ENCODE results near the gene C10orf53. TPM values are rescaled to one million over a fixed set of nuclear protein-coding genes. Genes with fewer than 3 reads are reported as not detected.
"Not testable (repeated sequence)": the region's sequence is repeated elsewhere in the genome, so short reads cannot be mapped to it uniquely, and the experiment has no call there.

C10orf53 gene
- total and polyA plus RNA-seq, 8 donors, result not detected

GRCh38 chr10:49707585-49707984 is 28.1 kb downstream of the C10orf53 start:
- WGBS, 5 donors, result 64 to 79% (median 77%) methylated on average over 3 of the region's 3 CpGs
- TF ChIP-seq POLR2AphosphoS5 (IDR thresholded peaks at IDR 0.05) (no peak), EP300 (IDR thresholded peaks at IDR 0.05) (no peak), POLR2A (IDR thresholded peaks at IDR 0.05) (no peak)
- TF ChIP-seq, protein P1, sequence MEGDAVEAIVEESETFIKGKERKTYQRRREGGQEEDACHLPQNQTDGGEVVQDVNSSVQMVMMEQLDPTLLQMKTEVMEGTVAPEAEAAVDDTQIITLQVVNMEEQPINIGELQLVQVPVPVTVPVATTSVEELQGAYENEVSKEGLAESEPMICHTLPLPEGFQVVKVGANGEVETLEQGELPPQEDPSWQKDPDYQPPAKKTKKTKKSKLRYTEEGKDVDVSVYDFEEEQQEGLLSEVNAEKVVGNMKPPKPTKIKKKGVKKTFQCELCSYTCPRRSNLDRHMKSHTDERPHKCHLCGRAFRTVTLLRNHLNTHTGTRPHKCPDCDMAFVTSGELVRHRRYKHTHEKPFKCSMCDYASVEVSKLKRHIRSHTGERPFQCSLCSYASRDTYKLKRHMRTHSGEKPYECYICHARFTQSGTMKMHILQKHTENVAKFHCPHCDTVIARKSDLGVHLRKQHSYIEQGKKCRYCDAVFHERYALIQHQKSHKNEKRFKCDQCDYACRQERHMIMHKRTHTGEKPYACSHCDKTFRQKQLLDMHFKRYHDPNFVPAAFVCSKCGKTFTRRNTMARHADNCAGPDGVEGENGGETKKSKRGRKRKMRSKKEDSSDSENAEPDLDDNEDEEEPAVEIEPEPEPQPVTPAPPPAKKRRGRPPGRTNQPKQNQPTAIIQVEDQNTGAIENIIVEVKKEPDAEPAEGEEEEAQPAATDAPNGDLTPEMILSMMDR (IDR thresholded peaks at IDR 0.05), result no peak
- Histone ChIP-seq H3K4me1 (no peaks in the 10 kb centered on the region), H3K27me3 (peaks cover 0 to 10% (median 0%) of the 10 kb centered on the region in 3 donors), H3K27ac (no peak overlapping the region), H3K9me3 (peaks cover 0 to 8% (median 0%) of the 10 kb centered on the region in 4 donors), H3K4me3 (no peak overlapping the region), H3K36me3 (no peaks in the 10 kb centered on the region)
- intact Hi-C loops (cut with DNase I; ENCODE audit: low total_unique reads), result no loop called here
- DNase-seq, result no peak

- Histone ChIP-seq H3K9me3 (peaks cover 0 to 10% (median 6%) of the 10 kb centered on the region in 4 donors), H3K36me3 (no peaks in the 10 kb centered on the region), H3K27me3 (peaks cover 0 to 10% (median 0%) of the 10 kb centered on the region in 3 donors), H3K4me3 (no peak overlapping the region), H3K27ac (no peak overlapping the region), H3K4me1 (no peaks in the 10 kb centered on the region)
- TF ChIP-seq EP300 (IDR thresholded peaks at IDR 0.05), result no peak
- intact Hi-C loops (cut with DNase I; ENCODE audit: low total_unique reads), result no loop called here
- DNase-seq, result no peak
- 51 to 68% (median 64%) methylated on average over 5 of the region's 5 CpGs for WGBS, 5 donors
These were observed 30.5 kb downstream of the C10orf53 start for GRCh38 chr10:49709934-49710333.

DNA sequence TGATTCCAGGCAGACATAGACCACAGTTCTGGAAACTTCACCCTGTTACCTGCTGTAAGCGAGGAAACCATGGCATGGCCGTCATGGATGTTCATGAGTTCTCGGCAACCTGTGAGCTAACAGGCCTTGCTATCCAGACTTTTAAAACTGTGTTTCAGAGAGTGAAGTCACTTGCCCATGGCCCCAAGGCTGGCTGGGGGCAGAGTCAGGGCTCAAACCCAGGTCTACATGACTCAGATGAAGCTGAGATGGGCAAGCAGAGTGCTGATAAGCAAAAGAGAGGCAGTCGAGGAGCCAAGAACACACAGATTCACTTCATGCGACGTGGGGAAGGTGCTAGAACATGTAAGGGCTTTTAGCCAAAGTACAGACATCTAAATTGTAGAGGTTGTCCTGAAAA is 31.5 kb downstream of the C10orf53 start:
- Histone ChIP-seq H3K27me3 (peaks cover 0 to 10% (median 0%) of the 10 kb centered on the region in 3 donors), H3K36me3 (no peaks in the 10 kb centered on the region), H3K9me3 (peaks cover 0 to 11% (median 8%) of the 10 kb centered on the region in 4 donors), H3K27ac (no peak overlapping the region), H3K4me1 (no peaks in the 10 kb centered on the region), H3K4me3 (no peak overlapping the region)
- TF ChIP-seq EP300 (IDR thresholded peaks at IDR 0.05) (no peak), POLR2AphosphoS5 (IDR thresholded peaks at IDR 0.05) (no peak), POLR2A (IDR thresholded peaks at IDR 0.05) (no peak)
- TF ChIP-seq, protein P1 (IDR thresholded peaks at IDR 0.05), result no peak
- no peak for DNase-seq
- WGBS, 5 donors, result 64 to 76% (median 75%) methylated on average over 5 to 6 of the region's 6 CpGs
- intact Hi-C loops (cut with DNase I; ENCODE audit: low total_unique reads), result no loop called here

GRCh38 chr10:49711481-49711880 is 32.0 kb downstream of the C10orf53 start:
- WGBS, 5 donors, result 45 to 53% (median 50%) methylated on average over 8 of the region's 8 CpGs
- TF ChIP-seq, protein P1 (IDR thresholded peaks at IDR 0.05), result no peak
- TF ChIP-seq POLR2AphosphoS5 (IDR thresholded peaks at IDR 0.05) (no peak), EP300 (IDR thresholded peaks at IDR 0.05) (no peak), POLR2A (IDR thresholded peaks at IDR 0.05) (no peak)
- intact Hi-C loops (cut with DNase I; ENCODE audit: low total_unique reads), result no loop called here

DNA sequence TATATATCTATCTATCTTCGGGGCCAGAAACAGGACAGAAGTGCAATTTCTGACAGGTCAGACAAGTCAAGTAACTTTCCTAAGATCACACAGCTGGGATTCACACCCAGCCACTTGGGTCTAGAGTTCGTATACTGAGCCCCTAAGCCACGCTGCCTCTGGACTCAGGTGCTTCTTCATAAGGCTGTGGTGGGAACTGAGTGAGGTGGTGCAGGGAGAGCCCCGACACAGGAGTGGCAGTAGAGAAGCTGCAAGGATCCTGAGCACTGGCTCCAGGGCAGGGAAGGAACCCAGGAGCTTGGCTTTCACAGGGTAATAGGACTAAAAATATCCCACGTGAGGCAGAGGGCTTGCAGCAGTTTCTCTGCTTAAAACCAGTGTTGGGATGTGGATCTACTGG is 33.8 kb downstream of the C10orf53 start:
- TF ChIP-seq EP300 (IDR thresholded peaks at IDR 0.05) (no peak), POLR2AphosphoS5 (IDR thresholded peaks at IDR 0.05) (no peak), POLR2A (IDR thresholded peaks at IDR 0.05) (no peak)
- TF ChIP-seq, protein P1 (IDR thresholded peaks at IDR 0.05), result no peak
- Histone ChIP-seq H3K27ac (no peak overlapping the region), H3K36me3 (no peaks in the 10 kb centered on the region), H3K4me3 (no peak overlapping the region), H3K4me1 (no peaks in the 10 kb centered on the region), H3K27me3 (peaks cover 0 to 10% (median 0%) of the 10 kb centered on the region in 3 donors), H3K9me3 (peaks cover 0 to 11% (median 8%) of the 10 kb centered on the region in 4 donors)
- intact Hi-C loops (cut with DNase I; ENCODE audit: low total_unique reads), result no loop called here
- no peak for DNase-seq
- 67 to 79% (median 69%) methylated on average over 5 of the region's 5 CpGs for WGBS, 5 donors

More at GRCh38 chr10:49711481-49711880, 32.0 kb downstream of the C10orf53 start:
- no peak overlapping the region for H3K27ac ChIP-seq
- no peak for DNase-seq
- H3K36me3 ChIP-seq, result no peaks in the 10 kb centered on the region
- H3K4me3 ChIP-seq, result no peak overlapping the region
- H3K9me3 ChIP-seq, result peaks cover 0 to 11% (median 8%) of the 10 kb centered on the region in 4 donors
- H3K4me1 ChIP-seq, result no peaks in the 10 kb centered on the region
- H3K27me3 ChIP-seq, result peaks cover 0 to 10% (median 0%) of the 10 kb centered on the region in 3 donors

- 85 to 92% (median 91%) methylated on average over 4 to 7 of the region's 7 CpGs for whole genome bisulfite sequencing, 5 donors
These were observed 35.7 kb downstream of the C10orf53 start for GRCh38 chr10:49715157-49715556.

More at GRCh38 chr10:49715157-49715556, 35.7 kb downstream of the C10orf53 start:
- Histone ChIP-seq H3K9me3 (peaks cover 0 to 11% (median 8%) of the 10 kb centered on the region in 4 donors), H3K27me3 (peaks cover 0 to 10% (median 0%) of the 10 kb centered on the region in 3 donors)
- H3K27ac ChIP-seq; H3K4me1 ChIP-seq; DNase-seq; H3K36me3 ChIP-seq; H3K4me3 ChIP-seq; intact Hi-C loops (cut with DNase I; ENCODE audit: low total_unique reads): not testable (repeated sequence)

Data from stomach (tissue), 9 donors.